Measurements from ENCODE around the gene RAD51B.

Gene RAD51B

GRCh38 chr14:68509188-68509983 is 689.8 kb downstream of the RAD51B start:
- Histone ChIP-seq H3K4me1 (ENCODE audit: insufficient read depth, low read length) (peaks cover 9% of the 10 kb centered on the region), H3K27me3 (ENCODE audit: insufficient read depth, low read length) (no peaks in the 10 kb centered on the region), H3K9me3 (ENCODE audit: insufficient read depth, low read depth, low read length) (no peaks in the 10 kb centered on the region), H3K9ac (ENCODE audit: low read depth, low read length) (no peak overlapping the region), H3K36me3 (ENCODE audit: insufficient read depth, low read length) (no peaks in the 10 kb centered on the region), H3K4me3 (ENCODE audit: low read length) (no peak overlapping the region), H3K27ac (ENCODE audit: low read depth, low read length) (no peak overlapping the region)
- 94% methylated on average over 9 of the region's 9 CpGs for WGBS

- Histone ChIP-seq H3K4me3 (ENCODE audit: low read length) (no peak overlapping the region), H3K4me1 (ENCODE audit: insufficient read depth, low read length) (peaks cover 13% of the 10 kb centered on the region), H3K9me3 (ENCODE audit: insufficient read depth, low read depth, low read length) (no peaks in the 10 kb centered on the region), H3K27ac (ENCODE audit: low read depth, low read length) (no peak overlapping the region), H3K27me3 (ENCODE audit: insufficient read depth, low read length) (no peaks in the 10 kb centered on the region), H3K36me3 (ENCODE audit: insufficient read depth, low read length) (no peaks in the 10 kb centered on the region), H3K9ac (ENCODE audit: low read depth, low read length) (no peak overlapping the region)
- 93% methylated on average over 11 of the region's 11 CpGs for WGBS
These were observed 690.9 kb downstream of the RAD51B start for GRCh38 chr14:68510201-68511128.

DNA sequence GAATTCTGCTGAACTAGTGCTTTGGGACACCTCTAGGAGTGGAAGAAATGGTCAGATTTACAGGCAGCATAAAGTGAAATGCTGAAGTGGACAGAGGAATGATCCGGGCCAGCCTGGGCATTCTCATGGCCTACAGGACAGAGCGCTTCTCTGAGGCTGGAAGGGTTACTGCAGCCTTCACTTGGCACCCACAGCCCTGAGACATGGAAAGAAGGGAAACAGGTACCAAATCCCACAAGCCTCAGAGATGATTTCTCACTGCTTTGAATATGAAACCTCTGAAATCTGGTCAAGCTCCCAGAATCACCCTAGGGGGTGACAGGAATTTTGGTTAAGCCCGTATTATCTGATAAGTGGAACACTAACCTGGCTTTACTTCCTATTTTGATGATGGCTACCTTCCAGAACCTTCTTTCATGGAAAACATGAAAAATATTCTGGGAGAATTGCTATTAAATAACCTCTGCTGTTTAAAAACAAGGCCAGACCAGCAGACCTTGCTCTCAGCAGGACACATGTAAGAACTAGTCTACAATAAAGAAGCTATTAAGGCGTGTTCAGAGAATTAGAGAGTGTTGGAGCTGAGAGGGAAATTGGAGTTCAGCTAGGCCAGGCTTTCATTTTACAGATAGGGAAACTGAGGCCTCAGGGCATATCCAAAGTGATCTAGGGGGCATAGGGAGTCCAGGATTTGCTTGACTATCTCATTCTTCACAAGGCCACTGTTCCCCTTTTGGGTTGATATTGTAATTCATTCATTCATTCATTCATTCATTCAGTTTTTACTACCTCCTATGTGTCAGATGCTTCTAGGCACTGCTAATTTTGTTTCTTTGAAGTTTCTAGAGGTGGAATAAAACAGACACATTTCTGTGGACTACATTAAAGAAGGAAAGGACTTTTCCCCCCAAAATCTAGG is 691.8 kb downstream of the RAD51B start:
- peaks cover 6% of the 10 kb centered on the region for H3K4me1 ChIP-seq (ENCODE audit: insufficient read depth, low read length)
- WGBS = 96% methylated on average over 4 of the region's 4 CpGs

GRCh38 chr14:68512088-68512487 is 692.5 kb downstream of the RAD51B start:
- Histone ChIP-seq H3K27ac (ENCODE audit: low read depth, low read length) (no peak overlapping the region), H3K4me1 (ENCODE audit: insufficient read depth, low read length) (peaks cover 4% of the 10 kb centered on the region), H3K9me3 (ENCODE audit: insufficient read depth, low read depth, low read length) (no peaks in the 10 kb centered on the region), H3K9ac (ENCODE audit: low read depth, low read length) (no peak overlapping the region), H3K27me3 (ENCODE audit: insufficient read depth, low read length) (no peaks in the 10 kb centered on the region), H3K4me3 (ENCODE audit: low read length) (no peak overlapping the region), H3K36me3 (ENCODE audit: insufficient read depth, low read length) (no peaks in the 10 kb centered on the region)
- WGBS = 93% methylated on average over 6 of the region's 6 CpGs

More for the DNA sequence above, 691.8 kb downstream of the RAD51B start:
- Histone ChIP-seq H3K27me3 (ENCODE audit: insufficient read depth, low read length) (no peaks in the 10 kb centered on the region), H3K9me3 (ENCODE audit: insufficient read depth, low read depth, low read length) (no peaks in the 10 kb centered on the region), H3K4me3 (ENCODE audit: low read length) (no peak overlapping the region), H3K36me3 (ENCODE audit: insufficient read depth, low read length) (no peaks in the 10 kb centered on the region), H3K27ac (ENCODE audit: low read depth, low read length) (no peak overlapping the region), H3K9ac (ENCODE audit: low read depth, low read length) (no peak overlapping the region)

DNA sequence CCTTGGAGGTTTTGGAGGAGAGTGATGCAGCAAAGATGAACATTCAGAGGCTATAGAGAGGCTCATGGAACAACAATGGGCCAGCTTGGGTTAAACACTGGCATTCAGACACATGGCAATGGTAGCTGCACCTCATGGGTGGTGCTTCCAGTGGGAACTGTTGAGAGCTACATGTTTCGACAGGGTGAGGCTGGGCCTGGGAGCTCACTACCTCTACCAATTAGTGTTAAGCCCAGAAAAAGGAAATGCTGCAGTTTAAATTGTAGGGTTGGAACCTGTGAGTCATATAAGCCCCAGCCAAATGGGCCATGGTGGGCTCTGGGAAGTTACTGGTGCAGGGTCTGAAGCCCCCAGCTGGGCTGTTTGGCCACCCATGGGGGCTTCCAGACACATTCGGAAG is 693.6 kb downstream of the RAD51B start:
- peaks cover 8% of the 10 kb centered on the region for H3K4me1 ChIP-seq (ENCODE audit: insufficient read depth, low read length)
- H3K27me3 ChIP-seq (ENCODE audit: insufficient read depth, low read length) = no peaks in the 10 kb centered on the region
- no peaks in the 10 kb centered on the region for H3K9me3 ChIP-seq (ENCODE audit: insufficient read depth, low read depth, low read length)
- H3K4me3 ChIP-seq (ENCODE audit: low read length) = no peak overlapping the region
- H3K9ac ChIP-seq (ENCODE audit: low read depth, low read length) = no peak overlapping the region
- no peak overlapping the region for H3K27ac ChIP-seq (ENCODE audit: low read depth, low read length)
- WGBS = 100% methylated on average over 2 of the region's 2 CpGs
- no peaks in the 10 kb centered on the region for H3K36me3 ChIP-seq (ENCODE audit: insufficient read depth, low read length)

DNA sequence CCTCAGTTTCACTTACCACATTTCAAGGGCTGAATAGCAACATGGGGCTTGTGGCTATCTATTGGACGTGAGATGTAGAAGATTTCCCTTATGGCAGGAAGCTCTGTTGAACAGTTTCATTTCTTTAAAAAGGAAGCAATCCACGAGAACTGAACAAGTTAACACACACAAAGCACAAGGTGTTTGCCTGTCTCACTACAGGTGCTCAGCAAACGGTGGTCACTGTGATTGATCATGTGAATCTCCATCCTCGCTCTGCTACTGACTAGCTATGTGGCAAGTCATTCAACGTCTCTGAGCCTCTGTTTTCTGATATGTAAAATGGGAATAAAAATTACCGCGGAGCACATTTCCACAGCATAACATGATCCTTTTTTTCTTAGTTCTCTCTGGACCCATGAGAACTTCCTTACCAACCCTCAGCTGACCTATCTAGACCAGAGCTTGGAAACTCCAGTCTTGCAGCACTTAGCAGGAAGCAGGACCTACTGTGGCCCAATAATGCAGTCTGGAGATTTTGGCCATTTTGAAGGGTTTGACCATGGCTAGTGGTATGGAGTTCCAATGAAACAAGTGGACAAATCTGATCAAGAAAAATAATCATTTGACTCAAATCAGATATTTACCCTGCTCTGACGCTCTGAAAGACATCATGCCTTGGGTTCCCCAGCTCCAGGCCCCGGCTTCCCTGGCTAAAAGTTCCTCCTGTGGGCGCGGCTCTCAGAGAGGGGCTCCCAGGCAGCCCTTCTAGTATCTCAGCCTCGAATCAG is 694.4 kb downstream of the RAD51B start:
- H3K27me3 ChIP-seq (ENCODE audit: insufficient read depth, low read length) = no peaks in the 10 kb centered on the region
- H3K9ac ChIP-seq (ENCODE audit: low read depth, low read length) = no peak overlapping the region
- H3K4me1 ChIP-seq (ENCODE audit: insufficient read depth, low read length) = peaks cover 14% of the 10 kb centered on the region
- no peak overlapping the region; the same call in 1 of the 2 replicates for H3K27ac ChIP-seq (ENCODE audit: low read depth, low read length)
- H3K9me3 ChIP-seq (ENCODE audit: insufficient read depth, low read depth, low read length) = no peaks in the 10 kb centered on the region
- WGBS = 92% methylated on average over 12 of the region's 12 CpGs
- H3K36me3 ChIP-seq (ENCODE audit: insufficient read depth, low read length) = no peaks in the 10 kb centered on the region
- H3K4me3 ChIP-seq (ENCODE audit: low read length) = no peak overlapping the region

DNA sequence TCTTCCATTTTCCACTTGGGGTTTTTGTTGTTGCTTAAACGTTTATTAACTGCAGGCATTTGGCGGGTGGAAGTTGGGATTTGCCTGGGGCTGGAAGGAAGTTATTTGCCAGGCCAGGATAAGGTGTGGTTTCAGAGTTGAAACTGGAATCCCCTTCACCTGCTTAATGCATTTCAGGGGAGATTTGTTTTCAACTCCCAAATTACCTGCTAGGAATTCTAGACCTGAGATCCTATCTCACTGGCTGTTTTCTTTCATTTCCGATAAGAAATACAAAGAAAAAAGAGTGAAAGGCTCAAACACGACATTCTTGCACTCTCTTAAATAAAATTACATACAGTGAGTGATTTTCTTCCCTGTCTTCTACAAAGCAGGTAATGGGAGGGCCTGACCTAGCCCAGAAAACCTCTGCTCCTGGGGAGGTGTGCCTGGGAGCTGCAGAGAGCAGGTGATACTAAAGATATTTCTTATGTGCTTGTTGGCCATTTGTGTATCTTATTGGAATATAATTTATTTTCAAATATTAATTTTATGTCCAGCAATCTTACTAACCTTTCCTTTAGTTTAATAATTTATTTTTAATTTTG is 695.1 kb downstream of the RAD51B start:
- WGBS = 69% methylated on average over 4 of the region's 4 CpGs
- Histone ChIP-seq H3K9me3 (ENCODE audit: insufficient read depth, low read depth, low read length) (no peaks in the 10 kb centered on the region), H3K9ac (ENCODE audit: low read depth, low read length) (no peak overlapping the region), H3K4me3 (ENCODE audit: low read length) (no peak overlapping the region), H3K27ac (ENCODE audit: low read depth, low read length) (no peak overlapping the region), H3K27me3 (ENCODE audit: insufficient read depth, low read length) (no peaks in the 10 kb centered on the region), H3K36me3 (ENCODE audit: insufficient read depth, low read length) (no peaks in the 10 kb centered on the region), H3K4me1 (ENCODE audit: insufficient read depth, low read length) (peaks cover 21% of the 10 kb centered on the region)

GRCh38 chr14:68516342-68516741 is 696.8 kb downstream of the RAD51B start:
- H3K9ac ChIP-seq (ENCODE audit: low read depth, low read length) = no peak overlapping the region
- H3K4me1 ChIP-seq (ENCODE audit: insufficient read depth, low read length) = peaks cover 26% of the 10 kb centered on the region
- H3K36me3 ChIP-seq (ENCODE audit: insufficient read depth, low read length) = no peaks in the 10 kb centered on the region
- H3K4me3 ChIP-seq (ENCODE audit: low read length) = no peak overlapping the region
- no peak overlapping the region for H3K27ac ChIP-seq (ENCODE audit: low read depth, low read length)
- H3K27me3 ChIP-seq (ENCODE audit: insufficient read depth, low read length) = no peaks in the 10 kb centered on the region
- no peaks in the 10 kb centered on the region for H3K9me3 ChIP-seq (ENCODE audit: insufficient read depth, low read depth, low read length)
- WGBS = 95% methylated on average over 4 of the region's 4 CpGs

DNA sequence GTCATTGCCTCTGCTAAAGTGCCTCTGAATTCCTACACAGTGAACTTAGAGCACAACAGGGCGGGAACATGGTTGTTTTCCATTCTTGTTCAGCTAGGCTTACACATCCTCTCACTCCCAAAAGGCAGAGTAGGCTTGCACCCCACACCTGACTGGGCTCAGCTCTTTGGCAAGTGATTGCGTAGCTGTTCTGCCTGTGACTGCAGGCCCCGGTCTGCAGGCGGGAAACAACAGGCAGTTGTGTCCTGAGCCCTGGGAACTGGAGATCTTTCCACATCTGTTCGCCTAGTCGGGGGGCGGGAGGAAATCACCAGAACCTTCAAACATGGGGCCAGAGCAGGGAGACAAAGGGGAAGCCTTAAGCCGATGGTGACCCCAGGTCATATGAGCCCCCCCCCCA is 698.6 kb downstream of the RAD51B start:
- H3K9me3 ChIP-seq (ENCODE audit: insufficient read depth, low read depth, low read length) = no peaks in the 10 kb centered on the region
- H3K4me1 ChIP-seq (ENCODE audit: insufficient read depth, low read length) = peaks cover 42% of the 10 kb centered on the region
- no peak overlapping the region for H3K4me3 ChIP-seq (ENCODE audit: low read length)
- no peaks in the 10 kb centered on the region for H3K36me3 ChIP-seq (ENCODE audit: insufficient read depth, low read length)
- H3K27ac ChIP-seq (ENCODE audit: low read depth, low read length) = no peak overlapping the region
- no peaks in the 10 kb centered on the region for H3K27me3 ChIP-seq (ENCODE audit: insufficient read depth, low read length)
- no peak overlapping the region for H3K9ac ChIP-seq (ENCODE audit: low read depth, low read length)
- 84% methylated on average over 8 of the region's 8 CpGs for WGBS

All from HUES64 (cell line).